GM18511 (cell line): ENCODE results near the gene BTBD7.
A peak's percentile ranks its signal among the peaks of the same experiment; 100 is the strongest.
"Not testable (repeated sequence)": the region's sequence is repeated elsewhere in the genome, so short reads cannot be mapped to it uniquely, and the experiment has no call there.

Source experiments
- ATAC-seq: cut with Tn5 transposase; IDR thresholded peaks from one replicate; pipeline ENCODE4 v1.9.1; 2021; ENCODE audit warnings: mild to moderate bottlenecking, moderate library complexity; ENCODE audit not compliant: unreplicated experiment

BTBD7 gene

GRCh38 chr14:93332853-93333630, at the start of gene BTBD7:
TSS of gene BTBD7 (minus strand) at chr14:93333036. CDS start at chr14:93296051, 36,985 bp downstream.
- ATAC-seq = peak; percentile 85

- ATAC-seq = no peak
Observed at GRCh38 chr14:93381644-93382043, 48.8 kb upstream of the BTBD7 start.

- no peak for ATAC-seq
Observed at GRCh38 chr14:93379831-93380230, 47.0 kb upstream of the BTBD7 start.

GRCh38 chr14:93375673-93376156, 42.9 kb upstream of the BTBD7 start:
- ATAC-seq = peak; percentile 99

- peak; percentile 94 for ATAC-seq
Observed at GRCh38 chr14:93369713-93370266, 37.0 kb upstream of the BTBD7 start.

GRCh38 chr14:93368996-93369712, 36.3 kb upstream of the BTBD7 start:
- no peak for ATAC-seq

- not testable (repeated sequence) for ATAC-seq
Observed at GRCh38 chr14:93354873-93355272, 22.0 kb upstream of the BTBD7 start.

GRCh38 chr14:93348292-93348691, 15.5 kb upstream of the BTBD7 start:
- ATAC-seq = no peak

- ATAC-seq = no peak
Observed at GRCh38 chr14:93347850-93348249, 15.0 kb upstream of the BTBD7 start.

GRCh38 chr14:93346926-93347721, 14.3 kb upstream of the BTBD7 start, which contains the start of gene COX8C:
TSS of gene COX8C (plus strand) at chr14:93347182. CDS start at chr14:93347269, 87 bp downstream.
- ATAC-seq = no peak

GRCh38 chr14:93343797-93344196, 11.0 kb upstream of the BTBD7 start:
- ATAC-seq = no peak

- ATAC-seq = no peak
Observed at GRCh38 chr14:93343266-93343665, 10.4 kb upstream of the BTBD7 start.

GRCh38 chr14:93337884-93338283, 5.0 kb upstream of the BTBD7 start:
- ATAC-seq = no peak

- no peak for ATAC-seq
Observed at GRCh38 chr14:93337143-93337753, 4.4 kb upstream of the BTBD7 start.

- ATAC-seq = no peak
Observed at GRCh38 chr14:93333631-93334103, 831 bp upstream of the BTBD7 start.

GRCh38 chr14:93332397-93332852, 411 bp downstream of the BTBD7 start:
- peak; percentile 62 for ATAC-seq

- ATAC-seq = peak; percentile 4
Observed at GRCh38 chr14:93331728-93332396, 974 bp downstream of the BTBD7 start.

- no peak for ATAC-seq
Observed at GRCh38 chr14:93331002-93331727, 1.7 kb downstream of the BTBD7 start.

GRCh38 chr14:93330609-93331000, 2.2 kb downstream of the BTBD7 start:
- no peak for ATAC-seq
